Activated B cell treated with CpG ODN at 0.5 μM for 24 hours (primary cell): ENCODE data around the gene ZNF135. TPM values are rescaled to one million over a fixed set of nuclear protein-coding genes. Genes with fewer than 3 reads are reported as not detected.

Experiments
- ATAC-seq: fragments of 200-7000 bp; cut with Tn5 transposase; one replicate; pipeline ENCODE4 v1.10.0; 2021; ENCODE audit warnings: low read depth, mild to moderate bottlenecking, moderate library complexity
- CTCF ChIA-PET: fragments of 350-600 bp; sonication (Branson Sonifier 250); formaldehyde crosslinking; loops from one replicate; lab custom pipeline; 2021; ENCODE audit warnings: antibody characterized with exemption; lab: Charles Lee
- POLR2A ChIA-PET: fragments of 350-600 bp; sonication (Branson Sonifier 250); formaldehyde crosslinking; loops from one replicate; lab custom pipeline; 2021; ENCODE audit warnings: antibody characterized with exemption; lab: Charles Lee
- DNase-seq: peaks from one replicate; pipeline ENCODE4 v3.0.0; 2022
- H3K27ac Mint-ChIP-seq: one replicate; pipeline ENCODE4 v1.8.0; 2020; ENCODE audit warnings: mixed read lengths
- H3K27me3 Mint-ChIP-seq: one replicate; pipeline ENCODE4 v1.8.0; 2021; ENCODE audit warnings: mixed read lengths
- H3K36me3 Mint-ChIP-seq: one replicate; pipeline ENCODE4 v1.8.0; 2021; ENCODE audit warnings: low read depth, mixed read lengths
- H3K4me1 Mint-ChIP-seq: one replicate; pipeline ENCODE4 v1.8.0; 2021; ENCODE audit warnings: mixed read lengths
- H3K4me3 Mint-ChIP-seq: one replicate; pipeline ENCODE4 v1.8.0; 2020; ENCODE audit warnings: mild to moderate bottlenecking, mixed read lengths
- H3K9me3 Mint-ChIP-seq: one replicate; pipeline ENCODE4 v1.8.0; 2020; ENCODE audit warnings: mixed read lengths
- intact Hi-C: fragments of 100-400 bp; cut with micrococcal nuclease; formaldehyde crosslinking; loops from one replicate; pipeline ENCODE4 v1.15.1; 2024
- total RNA-seq: library from RNA; stranded (reverse); gene quantifications from 2 replicates; pipeline ENCODE4 v1.2.3, GENCODE V29; 2022
- TF ChIP-seq, protein P1 (sequence below): fragments of 200-600 bp; IDR thresholded peaks from one replicate; pipeline ENCODE4 v1.8.0; 2022; ENCODE audit warnings: antibody characterized with exemption, mild to moderate bottlenecking

ZNF135 gene
- total RNA-seq, 1 donor from 2014 or later: 7.5 TPM

GRCh38 chr19:58020129-58020528 lies 39.0 kb upstream of the ZNF135 start:
- intact Hi-C loops: loop anchor here (5.0 kb wide), 1 partner anchor 37 kb away; the partner anchor contains the start of gene ZNF135
- ChIA-PET POLR2A (no interaction called here), CTCF (no interaction called here)
- Mint-ChIP-seq H3K4me1 (no peaks in the 10 kb centered on the region), H3K27me3 (peaks cover 4% of the 10 kb centered on the region), H3K4me3 (no peak overlapping the region), H3K27ac (no peak overlapping the region), H3K9me3 (peaks cover under 1% of the 10 kb centered on the region), H3K36me3 (no peaks in the 10 kb centered on the region)
- DNase-seq (no peak), ATAC-seq (no peak)
- TF ChIP-seq, protein P1, sequence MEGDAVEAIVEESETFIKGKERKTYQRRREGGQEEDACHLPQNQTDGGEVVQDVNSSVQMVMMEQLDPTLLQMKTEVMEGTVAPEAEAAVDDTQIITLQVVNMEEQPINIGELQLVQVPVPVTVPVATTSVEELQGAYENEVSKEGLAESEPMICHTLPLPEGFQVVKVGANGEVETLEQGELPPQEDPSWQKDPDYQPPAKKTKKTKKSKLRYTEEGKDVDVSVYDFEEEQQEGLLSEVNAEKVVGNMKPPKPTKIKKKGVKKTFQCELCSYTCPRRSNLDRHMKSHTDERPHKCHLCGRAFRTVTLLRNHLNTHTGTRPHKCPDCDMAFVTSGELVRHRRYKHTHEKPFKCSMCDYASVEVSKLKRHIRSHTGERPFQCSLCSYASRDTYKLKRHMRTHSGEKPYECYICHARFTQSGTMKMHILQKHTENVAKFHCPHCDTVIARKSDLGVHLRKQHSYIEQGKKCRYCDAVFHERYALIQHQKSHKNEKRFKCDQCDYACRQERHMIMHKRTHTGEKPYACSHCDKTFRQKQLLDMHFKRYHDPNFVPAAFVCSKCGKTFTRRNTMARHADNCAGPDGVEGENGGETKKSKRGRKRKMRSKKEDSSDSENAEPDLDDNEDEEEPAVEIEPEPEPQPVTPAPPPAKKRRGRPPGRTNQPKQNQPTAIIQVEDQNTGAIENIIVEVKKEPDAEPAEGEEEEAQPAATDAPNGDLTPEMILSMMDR: no peak

DNA sequence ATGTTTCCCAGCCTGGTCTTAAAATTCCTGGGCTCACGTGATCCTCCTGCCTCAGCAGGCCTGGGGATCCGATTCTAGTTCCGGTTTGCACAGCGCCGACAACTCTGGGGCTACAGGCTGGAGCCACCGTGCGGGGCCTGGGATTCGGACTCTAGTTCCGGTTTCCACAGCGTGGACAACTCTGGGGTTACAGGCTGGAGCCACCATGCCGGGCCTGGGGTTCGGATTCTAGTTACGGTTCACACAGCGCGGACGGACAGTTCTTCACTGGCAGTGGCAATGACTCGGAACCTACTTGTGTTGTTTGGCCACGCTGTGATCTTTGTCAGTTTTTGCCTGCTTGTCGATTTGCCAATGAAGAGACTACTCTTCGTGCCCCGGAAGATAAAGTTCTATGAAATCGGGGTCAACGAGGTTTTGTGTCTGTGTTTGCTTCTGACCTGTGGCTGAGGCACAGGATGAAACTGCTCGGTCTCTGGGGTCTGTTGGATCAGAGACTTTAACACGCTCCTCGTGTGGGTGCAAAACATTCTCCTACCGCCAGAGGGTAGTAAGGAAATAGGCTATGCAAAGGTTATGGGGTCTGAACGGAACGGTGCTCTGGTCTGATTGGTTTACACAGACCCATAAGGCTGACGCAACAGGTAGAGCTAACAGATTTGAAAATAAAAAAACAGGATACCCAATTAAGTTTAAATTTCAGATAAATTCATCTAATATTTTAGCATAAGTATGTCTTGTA lies 37.4 kb upstream of the ZNF135 start:
- intact Hi-C loops: loop anchor here (1.0 to 5.0 kb wide), 3 partner anchors 36 to 134 kb away; partner anchors contain the start of genes ZNF135 and ZNF329
- peaks cover 8% of the 10 kb centered on the region for H3K9me3 Mint-ChIP-seq
- peaks cover 4% of the 10 kb centered on the region for H3K27me3 Mint-ChIP-seq
- ATAC-seq (peak; percentile 100), DNase-seq (no peak)
- POLR2A ChIA-PET: interaction anchor here (1.0 to 1.2 kb wide), 3 partner anchors 19 to 305 kb away, joined by 4 to 8 read pairs (median 6); partner anchors contain the start of genes ZNF329, ZNF606 and ZSCAN22
- no peak overlapping the region for H3K4me3 Mint-ChIP-seq
- TF ChIP-seq, protein P1: no peak
- CTCF ChIA-PET: interaction anchor here (1.2 to 1.6 kb wide), 2 partner anchors 129 to 134 kb away, joined by 4 to 10 read pairs; partner anchors contain the start of gene ZNF329
- no peaks in the 10 kb centered on the region for H3K4me1 Mint-ChIP-seq
- H3K36me3 Mint-ChIP-seq: no peaks in the 10 kb centered on the region
- no peak overlapping the region for H3K27ac Mint-ChIP-seq

- no peaks in the 10 kb centered on the region for H3K4me1 Mint-ChIP-seq
- DNase-seq: no peak
- ChIA-PET CTCF (interaction anchor here (1.2 to 1.6 kb wide), 2 partner anchors 129 to 133 kb away, joined by 4 to 10 read pairs; partner anchors contain the start of gene ZNF329), POLR2A (interaction anchor here (1.0 to 1.2 kb wide), 3 partner anchors 20 to 304 kb away, joined by 4 to 8 read pairs (median 6); partner anchors contain the start of genes ZNF329, ZNF606 and ZSCAN22)
- no peaks in the 10 kb centered on the region for H3K36me3 Mint-ChIP-seq
- H3K9me3 Mint-ChIP-seq: peaks cover 8% of the 10 kb centered on the region
- intact Hi-C loops: loop anchor here (1.0 to 5.0 kb wide), 3 partner anchors 35 to 133 kb away; partner anchors contain the start of genes ZNF135 and ZNF329
- H3K27ac Mint-ChIP-seq: no peak overlapping the region
- no peak overlapping the region for H3K4me3 Mint-ChIP-seq
- TF ChIP-seq, protein P1: no peak
- H3K27me3 Mint-ChIP-seq: peaks cover under 1% of the 10 kb centered on the region
- peak; percentile 8 for ATAC-seq
Measured at GRCh38 chr19:58022283-58022660, 36.8 kb upstream of the ZNF135 start.

- peaks cover 3% of the 10 kb centered on the region for H3K27me3 Mint-ChIP-seq
- no peak for DNase-seq
- intact Hi-C loops: loop anchor here (5.0 kb wide), 1 partner anchor 33 kb away; the partner anchor contains the start of gene ZNF135
- no peaks in the 10 kb centered on the region for H3K36me3 Mint-ChIP-seq
- ChIA-PET POLR2A (no interaction called here), CTCF (no interaction called here)
- TF ChIP-seq, protein P1: no peak
- peaks cover 10% of the 10 kb centered on the region for H3K9me3 Mint-ChIP-seq
- no peaks in the 10 kb centered on the region for H3K4me1 Mint-ChIP-seq
- ATAC-seq: no peak
- no peak overlapping the region for H3K27ac Mint-ChIP-seq
- no peak overlapping the region for H3K4me3 Mint-ChIP-seq
Measured at GRCh38 chr19:58024661-58025060, 34.4 kb upstream of the ZNF135 start.
